Thoracic aorta (tissue), 2 donors: Measurements from ENCODE around the gene ASIP. TPM values are rescaled to one million over a fixed set of nuclear protein-coding genes. Genes with fewer than 3 reads are reported as not detected.
"Not testable (repeated sequence)": the region's sequence is repeated elsewhere in the genome, so short reads cannot be mapped to it uniquely, and the experiment has no call there.

ENCODE experiments used
- ATAC-seq: fragments of 150-250 bp; one replicate; pipeline ENCODE4 v1.8.0; 2017; ENCODE audit warnings: low read depth; ENCODE audit not compliant: insufficient number of reproducible peaks, low FRiP score
- DNase-seq: peaks from one replicate; pipeline ENCODE4 v3.0.0-alpha.2; 2020; ENCODE audit warnings: low spot score
- H3K27ac ChIP-seq, 2 donors: fragments of 200-600 bp; sonication (generic); 1 replicate in 1 of 2; 2 replicates in 1 of 2; pipeline ENCODE4 v1.5.1; 2016; ENCODE audit warnings: mild to moderate bottlenecking in 2 of 2, moderate library complexity in 2 of 2
- H3K27me3 ChIP-seq: fragments of 200-600 bp; sonication (generic); replicated peaks from 2 replicates; pipeline ENCODE4 v1.6.0; 2016; ENCODE audit warnings: mild to moderate bottlenecking; ENCODE audit not compliant: insufficient read depth
- H3K36me3 ChIP-seq: fragments of 200-600 bp; sonication (generic); one replicate; pipeline ENCODE4 v1.5.1; 2016
- H3K4me1 ChIP-seq, 2 donors: fragments of 200-600 bp; sonication (generic); 1 replicate in 1 of 2; 2 replicates in 1 of 2; pipeline versions ENCODE4 v1.5.1 to v1.6.0; 2016; ENCODE audit warnings: low read depth in 2 of 2, mild to moderate bottlenecking in 1 of 2; ENCODE audit not compliant: control insufficient read depth in 1 of 2
- H3K4me3 ChIP-seq: fragments of 200-600 bp; sonication (generic); 2 replicates; pipeline ENCODE4 v1.5.1; 2016; ENCODE audit warnings: mild to moderate bottlenecking
- H3K9me3 ChIP-seq: fragments of 200-600 bp; sonication (generic); 2 replicates; pipeline ENCODE4 v1.5.1; 2016
- CTCF ChIP-seq: fragments of 200-600 bp; sonication (generic); IDR thresholded peaks from one replicate; pipeline ENCODE4 v1.5.1; 2019; ENCODE audit warnings: antibody characterized with exemption
- total RNA-seq, 2 donors: library from RNA; depleted of rRNA; stranded (reverse); fragments of >200 nt; gene quantifications; one replicate each; pipeline versions ENCODE4 v1.1.0 to v1.2.3, GENCODE V29; 2016

Gene ASIP
- total RNA-seq, 2 donors from 2014 or later, result not detected

GRCh38 chr20:34274694-34275093, 33.5 kb downstream of the ASIP start:
- ATAC-seq (no peak), DNase-seq (no peak)
- TF ChIP-seq CTCF, result no peak
- Histone ChIP-seq H3K4me1 (no peaks in the 10 kb centered on the region), H3K27me3 (no peaks in the 10 kb centered on the region), H3K27ac (no peak overlapping the region), H3K9me3 (no peaks in the 10 kb centered on the region), H3K4me3 (no peak overlapping the region), H3K36me3 (peaks cover 8% of the 10 kb centered on the region)

DNA sequence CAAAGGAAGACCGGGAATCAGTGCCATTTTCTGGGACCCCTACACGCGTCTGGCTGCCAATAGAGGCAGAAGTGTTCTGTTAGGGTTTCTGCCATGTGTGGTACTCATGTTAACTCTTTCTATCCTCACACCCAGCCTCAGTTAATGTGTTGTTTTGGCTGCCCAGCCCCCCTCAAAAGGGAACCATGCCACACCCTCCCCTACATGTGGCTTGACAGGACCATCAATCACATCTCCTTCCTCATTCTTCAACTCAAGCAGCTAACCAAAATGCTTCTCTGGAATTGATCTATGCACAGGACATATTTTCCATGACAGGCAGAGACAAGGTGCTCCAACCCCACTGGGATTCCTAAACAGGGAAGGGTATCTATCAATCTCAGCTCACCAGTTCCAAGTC, 40.0 kb downstream of the ASIP start:
- TF ChIP-seq CTCF, result no peak
- DNase-seq (no peak), ATAC-seq (no peak)
- Histone ChIP-seq H3K36me3 (peaks cover 29% of the 10 kb centered on the region), H3K27ac (no peak overlapping the region), H3K4me1 (no peaks in the 10 kb centered on the region), H3K27me3 (no peaks in the 10 kb centered on the region), H3K4me3 (no peak overlapping the region), H3K9me3 (no peaks in the 10 kb centered on the region)

GRCh38 chr20:34282041-34282440, 40.8 kb downstream of the ASIP start:
- no peak for ATAC-seq
- DNase-seq, result no peak
- H3K27me3 ChIP-seq, result no peaks in the 10 kb centered on the region
- no peaks in the 10 kb centered on the region for H3K4me1 ChIP-seq
- no peak overlapping the region for H3K4me3 ChIP-seq
- H3K36me3 ChIP-seq, result peaks cover 29% of the 10 kb centered on the region
- H3K9me3 ChIP-seq, result no peaks in the 10 kb centered on the region
- no peak for TF ChIP-seq CTCF
- no peak overlapping the region for H3K27ac ChIP-seq

DNA sequence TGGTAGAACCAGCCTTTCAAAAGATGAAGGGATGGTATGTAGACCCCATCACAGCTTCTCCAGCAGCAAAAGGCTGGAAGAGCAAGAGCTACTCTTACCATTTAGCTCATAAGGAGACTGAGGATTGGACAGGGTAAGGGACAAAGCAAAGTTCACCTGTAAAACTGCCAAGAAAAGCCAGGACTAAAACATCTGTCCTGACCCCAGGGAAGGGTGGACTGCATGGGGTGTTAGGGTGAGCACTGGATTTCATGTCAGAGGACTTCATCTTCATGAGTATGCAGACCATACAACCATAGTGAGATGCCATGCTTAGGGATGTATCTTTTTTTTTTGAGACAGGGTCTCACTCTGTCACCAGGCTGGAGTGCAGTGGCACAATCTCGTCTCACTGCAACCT, 42.6 kb downstream of the ASIP start:
- Histone ChIP-seq H3K27ac (no peak overlapping the region), H3K4me3 (no peak overlapping the region), H3K36me3 (peaks cover 26% of the 10 kb centered on the region), H3K27me3 (no peaks in the 10 kb centered on the region), H3K4me1 (no peaks in the 10 kb centered on the region), H3K9me3 (no peaks in the 10 kb centered on the region)
- TF ChIP-seq CTCF, result no peak
- ATAC-seq (no peak), DNase-seq (no peak)

- H3K9me3 ChIP-seq, result no peaks in the 10 kb centered on the region
- DNase-seq, result no peak
- H3K36me3 ChIP-seq, result peaks cover 31% of the 10 kb centered on the region
- no peak overlapping the region for H3K4me3 ChIP-seq
- no peaks in the 10 kb centered on the region for H3K27me3 ChIP-seq
- ATAC-seq, result no peak
- H3K4me1 ChIP-seq, result no peaks in the 10 kb centered on the region
- TF ChIP-seq CTCF, result no peak
- H3K27ac ChIP-seq, result no peak overlapping the region
Measured at GRCh38 chr20:34285450-34285849, 44.2 kb downstream of the ASIP start.

- not testable (repeated sequence) for ATAC-seq, H3K4me3 ChIP-seq, H3K4me1 ChIP-seq, H3K27me3 ChIP-seq, H3K9me3 ChIP-seq, DNase-seq, H3K27ac ChIP-seq
- H3K36me3 ChIP-seq, result peaks cover 39% of the 10 kb centered on the region
Measured at GRCh38 chr20:34287500-34287899, 46.3 kb downstream of the ASIP start.
